Endodermal cell (in vitro differentiated cells): ENCODE measurements around the gene ESRRA. TPM values are rescaled to one million over a fixed set of nuclear protein-coding genes. Genes with fewer than 3 reads are reported as not detected.

Experiments used
- DNase-seq: peaks from one replicate; pipeline ENCODE4 v3.0.0-alpha.2; 2017
- H3K27ac ChIP-seq: 2 replicates; pipeline ENCODE4 v1.5.1; 2013; ENCODE audit warnings: mild to moderate bottlenecking, low read depth, low read length, moderate library complexity
- H3K27me3 ChIP-seq: 2 replicates; pipeline ENCODE4 v1.6.1; 2013; ENCODE audit warnings: mild to moderate bottlenecking, low read length, moderate library complexity; ENCODE audit not compliant: insufficient read depth, control insufficient read depth, poor library complexity, severe bottlenecking
- H3K36me3 ChIP-seq: 2 replicates; pipeline ENCODE4 v1.7.0; 2013; ENCODE audit warnings: mild to moderate bottlenecking, low read length, moderate library complexity; ENCODE audit not compliant: control insufficient read depth, insufficient read depth
- H3K4me1 ChIP-seq: one replicate; pipeline ENCODE4 v1.7.0; 2013; ENCODE audit warnings: low read length; ENCODE audit not compliant: control insufficient read depth, insufficient read depth
- H3K4me3 ChIP-seq: 2 replicates; pipeline ENCODE4 v1.5.1; 2013; ENCODE audit warnings: mild to moderate bottlenecking, low read length, moderate library complexity
- H3K9ac ChIP-seq: 2 replicates; pipeline ENCODE4 v1.6.1; 2013; ENCODE audit warnings: mild to moderate bottlenecking, low read length, moderate library complexity; ENCODE audit not compliant: poor library complexity, severe bottlenecking; ENCODE audit errors: extremely low read depth
- H3K9me3 ChIP-seq: 2 replicates; pipeline ENCODE4 v1.6.1; 2013; ENCODE audit warnings: mild to moderate bottlenecking, low read length, moderate library complexity; ENCODE audit not compliant: control insufficient read depth
- H3K27ac Mint-ChIP-seq: 2 replicates; pipeline ENCODE4 v1.8.0; 2020; ENCODE audit warnings: mixed read lengths
- H3K27me3 Mint-ChIP-seq: 2 replicates; pipeline ENCODE4 v1.8.0; 2021; ENCODE audit warnings: mild to moderate bottlenecking, mixed read lengths; ENCODE audit not compliant: insufficient read depth
- H3K36me3 Mint-ChIP-seq: 2 replicates; pipeline ENCODE4 v1.8.0; 2020; ENCODE audit warnings: low read depth, mixed read lengths
- H3K4me1 Mint-ChIP-seq: 2 replicates; pipeline ENCODE4 v1.8.0; 2020; ENCODE audit warnings: mixed read lengths
- H3K4me3 Mint-ChIP-seq: 2 replicates; pipeline ENCODE4 v1.8.0; 2020; ENCODE audit warnings: mild to moderate bottlenecking, moderate library complexity, mixed read lengths
- H3K9me3 Mint-ChIP-seq: 2 replicates; pipeline ENCODE4 v1.8.0; 2020; ENCODE audit warnings: mild to moderate bottlenecking, mixed read lengths
- WGBS, 2 experiments: methylation state at CpG; one replicate each; pipeline versions ENCODE4 v1.1.5 to v1.1.7; 2013; ENCODE audit warnings: missing lambda C conversion rate in 2 of 2, mixed read lengths in 1 of 2; ENCODE audit not compliant: insufficient coverage in 1 of 2, insufficient read length in 1 of 2; 5-methylcytosine and 5-hydroxymethylcytosine counted together
- long read RNA-seq, 4 experiments: library from polyadenylated mRNA in 2 of 4; library from RNA in 1 of 4; library from capped mRNA in 1 of 4; stranded (forward) in 3 of 4; unstranded in 1 of 4; transcript quantifications; one replicate each; pipeline ENCODE4 v2.0.0, GENCODE V29; 2020 to 2021; ENCODE audit warnings: inconsistent platforms in 1 of 4
- polyA plus RNA-seq, 2 experiments: library from polyadenylated mRNA; stranded (reverse); fragments of 50-300 nt; gene quantifications; one replicate each; pipeline ENCODE4 v1.2.3, GENCODE V29; 2013
- total RNA-seq, 2 donors: library from RNA; stranded (reverse); fragmentation: NEBNext Ultra II Directional in 1 of 2; extraction: Animal tissue kit (Norgen Biotek cat#: 25700) in 1 of 2; gene quantifications; 2 replicates in 1 of 2; 3 replicates in 1 of 2; pipeline ENCODE4 v1.2.1, GENCODE V29; 2021
- TF ChIP-seq, protein P1 (sequence below): fragments of 200-600 bp; sonication (generic); conservative IDR thresholded peaks from 2 replicates; pipeline ENCODE4 v1.5.0; 2021; ENCODE audit warnings: antibody characterized with exemption, mild to moderate bottlenecking

The ESRRA gene
- total RNA-seq = 10 to 100 TPM; 22.8 to 34.5 TPM
- 20.0 TPM for polyA plus RNA-seq (2013, experiment 1 of 2)
- 17.8 TPM for polyA plus RNA-seq (2013, experiment 2 of 2)
- long read RNA-seq, experiment 1, partial matches to known transcripts = 9 of 15 reads
- long read RNA-seq, experiment 1, other reads (novel, unspliced or antisense) = 2 of 15 reads
- long read RNA-seq, experiment 2, transcript ESRRA-201 (7 exons, 2,215 nt) = major isoform, 15 of 38 reads
- long read RNA-seq, experiment 2, transcript ESRRA-202 (7 exons, 2,283 nt) = minor isoform, 5 of 38 reads
- long read RNA-seq, experiment 2, partial matches to known transcripts = 12 of 38 reads
- long read RNA-seq, experiment 2, other reads (novel, unspliced or antisense) = 5 of 38 reads
- long read RNA-seq, experiment 3, transcript ESRRA-202 (7 exons, 2,283 nt) = major isoform, 28 of 46 reads
- long read RNA-seq, experiment 3, partial matches to known transcripts = 4 of 46 reads
- long read RNA-seq, experiment 3, other reads (novel, unspliced or antisense) = 11 of 46 reads
- long read RNA-seq, experiment 4, partial matches to known transcripts = 2 of 12 reads
- long read RNA-seq, experiment 4, other reads (novel, unspliced or antisense) = 6 of 12 reads

DNA sequence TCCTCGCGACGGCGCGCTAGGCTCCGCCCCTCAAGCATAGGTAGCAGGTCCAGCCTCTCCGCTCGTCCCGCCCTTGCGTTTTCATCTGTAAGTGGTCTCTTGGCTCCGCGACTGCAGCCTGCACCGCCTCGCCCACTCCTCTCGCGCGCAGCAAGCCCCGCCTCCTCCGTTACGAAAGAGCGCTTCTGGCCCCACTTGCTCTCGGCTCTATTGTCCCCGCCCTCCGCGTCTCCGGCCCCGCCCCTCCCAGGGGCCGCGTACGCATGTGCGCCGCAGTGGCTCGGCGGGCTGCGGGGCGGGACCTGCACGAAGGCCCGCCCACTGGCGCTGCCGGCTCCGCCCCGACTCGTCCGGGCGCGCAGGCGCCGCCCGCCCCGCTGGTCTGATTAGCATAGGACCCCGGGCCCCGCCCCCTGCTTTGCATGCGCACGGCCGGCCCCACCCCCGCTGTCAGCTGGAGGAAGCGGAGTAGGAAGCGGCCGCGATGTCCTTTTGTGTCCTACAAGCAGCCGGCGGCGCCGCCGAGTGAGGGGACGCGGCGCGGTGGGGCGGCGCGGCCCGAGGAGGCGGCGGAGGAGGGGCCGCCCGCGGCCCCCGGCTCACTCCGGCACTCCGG, at the start of gene ESRRA:
TSS of gene ESRRA (plus strand) at position 450 of the 616 bp plus-strand sequence. CDS start 1,656 bp downstream, outside the sequence.
- Mint-ChIP-seq H3K4me3 (peak within 1 kb of the TSS; percentile 90), H3K27ac (peak within 1 kb of the TSS; percentile 97), H3K27me3 (peaks cover 24% of the 10 kb centered on the region), H3K36me3 (peaks cover 11% of the 10 kb centered on the region), H3K9me3 (no peaks in the 10 kb centered on the region), H3K4me1 (peaks cover 8% of the 10 kb centered on the region)
- peak within 1 kb of the TSS; percentile 67 for H3K9ac ChIP-seq
- H3K27me3 ChIP-seq = peaks cover 25% of the 10 kb centered on the region
- TF ChIP-seq, protein P1, sequence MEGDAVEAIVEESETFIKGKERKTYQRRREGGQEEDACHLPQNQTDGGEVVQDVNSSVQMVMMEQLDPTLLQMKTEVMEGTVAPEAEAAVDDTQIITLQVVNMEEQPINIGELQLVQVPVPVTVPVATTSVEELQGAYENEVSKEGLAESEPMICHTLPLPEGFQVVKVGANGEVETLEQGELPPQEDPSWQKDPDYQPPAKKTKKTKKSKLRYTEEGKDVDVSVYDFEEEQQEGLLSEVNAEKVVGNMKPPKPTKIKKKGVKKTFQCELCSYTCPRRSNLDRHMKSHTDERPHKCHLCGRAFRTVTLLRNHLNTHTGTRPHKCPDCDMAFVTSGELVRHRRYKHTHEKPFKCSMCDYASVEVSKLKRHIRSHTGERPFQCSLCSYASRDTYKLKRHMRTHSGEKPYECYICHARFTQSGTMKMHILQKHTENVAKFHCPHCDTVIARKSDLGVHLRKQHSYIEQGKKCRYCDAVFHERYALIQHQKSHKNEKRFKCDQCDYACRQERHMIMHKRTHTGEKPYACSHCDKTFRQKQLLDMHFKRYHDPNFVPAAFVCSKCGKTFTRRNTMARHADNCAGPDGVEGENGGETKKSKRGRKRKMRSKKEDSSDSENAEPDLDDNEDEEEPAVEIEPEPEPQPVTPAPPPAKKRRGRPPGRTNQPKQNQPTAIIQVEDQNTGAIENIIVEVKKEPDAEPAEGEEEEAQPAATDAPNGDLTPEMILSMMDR = no peak
- peaks cover 4% of the 10 kb centered on the region for H3K36me3 ChIP-seq
- 0 to 1% methylated on average over 23 to 81 of the region's 81 CpGs for WGBS, 2 experiments
- H3K4me1 ChIP-seq = no peaks in the 10 kb centered on the region
- H3K27ac ChIP-seq = peak within 1 kb of the TSS; percentile 64
- DNase-seq = peak; percentile 99
- H3K9me3 ChIP-seq = no peaks in the 10 kb centered on the region
- H3K4me3 ChIP-seq = peak within 1 kb of the TSS; percentile 95

DNA sequence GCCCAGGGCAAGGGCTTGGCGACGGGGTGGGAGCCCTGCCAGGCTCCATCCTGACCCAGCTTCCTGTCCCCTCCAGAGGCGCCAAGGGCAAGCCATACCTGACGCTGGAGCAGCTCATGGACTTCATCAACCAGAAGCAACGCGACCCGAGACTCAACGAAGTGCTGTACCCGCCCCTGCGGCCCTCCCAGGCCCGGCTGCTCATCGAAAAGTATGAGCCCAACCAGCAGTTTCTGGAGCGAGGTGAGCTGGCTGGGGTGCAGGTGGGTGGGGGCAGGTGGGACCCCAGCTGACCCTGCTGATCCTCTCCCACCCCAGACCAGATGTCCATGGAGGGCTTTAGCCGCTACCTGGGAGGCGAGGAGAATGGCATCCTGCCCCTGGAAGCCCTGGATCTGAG, 49.0 kb upstream of the ESRRA start:
- H3K9me3 Mint-ChIP-seq = no peaks in the 10 kb centered on the region
- H3K27me3 Mint-ChIP-seq = no peaks in the 10 kb centered on the region
- H3K36me3 Mint-ChIP-seq = peaks cover 40% of the 10 kb centered on the region
- Histone ChIP-seq H3K4me3 (no peak overlapping the region), H3K4me1 (no peaks in the 10 kb centered on the region), H3K9ac (no peak overlapping the region), H3K9me3 (no peaks in the 10 kb centered on the region), H3K27ac (no peak overlapping the region), H3K27me3 (no peaks in the 10 kb centered on the region), H3K36me3 (peaks cover 56% of the 10 kb centered on the region)
- TF ChIP-seq, protein P1 = no peak
- no peak overlapping the region for H3K27ac Mint-ChIP-seq
- no peak for DNase-seq
- no peak overlapping the region for H3K4me3 Mint-ChIP-seq
- peaks cover 5% of the 10 kb centered on the region for H3K4me1 Mint-ChIP-seq
- WGBS, 2 experiments = 95 to 96% methylated on average over 3 to 15 of the region's 15 CpGs

DNA sequence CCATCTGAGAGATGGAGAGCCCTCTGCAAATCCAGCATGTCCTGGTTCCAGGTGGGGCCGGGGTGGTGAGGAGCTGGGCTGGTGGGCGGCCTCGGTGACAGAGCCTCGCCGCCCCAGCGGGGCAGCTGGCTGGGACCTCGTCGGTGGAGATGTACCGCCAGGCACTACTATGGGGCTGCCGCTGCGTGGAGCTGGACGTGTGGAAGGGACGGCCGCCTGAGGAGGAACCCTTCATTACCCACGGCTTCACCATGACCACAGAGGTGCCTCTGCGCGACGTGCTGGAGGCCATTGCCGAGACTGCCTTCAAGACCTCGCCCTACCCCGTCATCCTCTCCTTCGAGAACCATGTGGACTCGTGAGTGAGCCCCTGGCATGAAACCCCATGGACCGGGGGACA, 47.0 kb upstream of the ESRRA start:
- H3K9me3 Mint-ChIP-seq = no peaks in the 10 kb centered on the region
- peaks cover 5% of the 10 kb centered on the region for H3K4me1 Mint-ChIP-seq
- Histone ChIP-seq H3K9ac (no peak overlapping the region), H3K4me3 (no peak overlapping the region), H3K36me3 (peaks cover 66% of the 10 kb centered on the region), H3K9me3 (no peaks in the 10 kb centered on the region), H3K27me3 (no peaks in the 10 kb centered on the region), H3K27ac (no peak overlapping the region), H3K4me1 (no peaks in the 10 kb centered on the region)
- no peaks in the 10 kb centered on the region for H3K27me3 Mint-ChIP-seq
- H3K4me3 Mint-ChIP-seq = no peak overlapping the region
- TF ChIP-seq, protein P1 = no peak
- no peak overlapping the region for H3K27ac Mint-ChIP-seq
- DNase-seq = no peak
- 94 to 95% methylated on average over 24 of the region's 24 CpGs for WGBS, 2 experiments
- peaks cover 55% of the 10 kb centered on the region for H3K36me3 Mint-ChIP-seq
